HL-60/S4 treated with phorbol 12-myristate 13-acetate at 8.2 ng/mL for 4 days and 3 days (cell line): ENCODE data around the gene HAGH.

Experiments used
- in situ Hi-C: fragments of 300-500 bp; cut with MboI; formaldehyde crosslinking; loops from 2 replicates; pipeline ENCODE4 v1.15.0; 2022; ENCODE audit warnings: low sequenced_read_pairs

HAGH gene

DNA sequence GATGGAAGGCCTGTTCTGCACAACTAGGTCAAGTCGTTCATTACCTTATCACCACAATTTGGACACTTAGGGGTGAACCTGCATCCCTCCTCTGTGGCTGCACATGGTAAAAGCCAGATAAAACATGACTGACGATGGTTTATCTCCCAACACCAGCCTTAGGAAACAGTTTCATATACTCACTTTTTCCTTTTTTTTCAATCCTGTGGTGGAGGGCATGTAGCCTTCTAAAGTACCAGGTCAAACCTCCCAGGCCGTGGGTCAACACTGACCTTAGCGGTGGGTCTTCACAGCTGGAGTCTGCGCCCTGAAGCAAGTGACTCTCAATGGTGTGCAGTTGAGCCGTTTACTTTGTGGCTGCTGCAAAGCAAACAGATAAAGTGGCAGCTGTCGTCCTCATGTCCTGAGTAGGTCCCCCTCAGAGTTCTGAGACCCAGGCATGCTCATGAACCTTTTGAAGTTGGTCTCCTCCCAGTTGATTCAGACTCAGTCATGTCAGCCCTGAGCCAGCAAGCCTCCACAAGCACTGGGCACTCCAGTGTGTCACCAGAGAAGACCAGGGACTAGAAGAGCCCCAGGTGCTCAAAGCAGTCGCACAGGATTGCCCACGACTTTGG lies 6.3 kb upstream of the HAGH start:
- in situ Hi-C loops: no loop called here

DNA sequence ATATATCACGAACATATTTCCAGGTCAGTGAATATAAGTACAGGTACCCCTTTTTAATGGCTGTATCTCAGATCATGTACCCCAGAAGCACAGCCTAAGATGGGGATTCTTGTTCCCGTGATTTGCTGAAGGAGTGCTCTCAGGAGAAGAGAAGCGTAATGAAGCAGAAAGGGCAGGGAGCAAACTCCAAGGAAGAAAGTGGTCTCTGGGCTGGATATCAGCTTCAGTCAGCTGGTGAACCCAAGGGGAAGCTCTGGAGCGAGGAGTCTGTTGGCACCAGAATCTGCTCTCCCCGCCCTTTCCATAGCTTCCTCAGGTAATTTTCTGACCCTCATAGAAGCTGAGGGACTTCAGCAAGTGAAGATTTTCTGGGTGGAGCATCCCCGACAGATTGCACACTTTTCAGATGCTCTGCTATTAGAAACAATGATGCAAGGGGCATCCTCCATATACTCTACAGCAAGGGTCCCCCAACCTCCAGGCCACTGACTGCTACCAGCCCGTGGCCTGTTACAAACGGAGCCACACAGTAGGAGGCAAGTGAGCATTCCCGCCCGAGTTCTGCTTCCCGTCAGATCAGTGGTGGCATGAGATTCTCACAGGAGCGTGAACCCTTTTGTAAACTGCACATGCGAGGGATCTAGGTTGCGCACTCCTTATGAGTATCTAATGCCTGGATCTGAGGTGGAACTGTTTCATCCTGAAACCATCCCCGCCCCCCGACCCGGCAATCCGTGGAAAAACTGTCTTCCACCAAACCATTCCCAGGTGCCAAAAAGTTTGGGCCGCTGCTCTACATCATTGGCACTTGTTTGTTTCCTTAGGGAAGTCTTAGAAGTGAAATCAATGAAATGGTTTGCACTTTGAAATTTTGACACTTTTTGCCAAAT lies 4.8 kb upstream of the HAGH start:
- in situ Hi-C loops: no loop called here

GRCh38 chr16:1830213-1830612 lies 3.6 kb upstream of the HAGH start:
- in situ Hi-C loops: no loop called here

GRCh38 chr16:1828645-1829410 lies 2.2 kb upstream of the HAGH start:
- in situ Hi-C loops: no loop called here

- in situ Hi-C loops: no loop called here
Observed at GRCh38 chr16:1825864-1826690, 548 bp downstream of the HAGH start.

DNA sequence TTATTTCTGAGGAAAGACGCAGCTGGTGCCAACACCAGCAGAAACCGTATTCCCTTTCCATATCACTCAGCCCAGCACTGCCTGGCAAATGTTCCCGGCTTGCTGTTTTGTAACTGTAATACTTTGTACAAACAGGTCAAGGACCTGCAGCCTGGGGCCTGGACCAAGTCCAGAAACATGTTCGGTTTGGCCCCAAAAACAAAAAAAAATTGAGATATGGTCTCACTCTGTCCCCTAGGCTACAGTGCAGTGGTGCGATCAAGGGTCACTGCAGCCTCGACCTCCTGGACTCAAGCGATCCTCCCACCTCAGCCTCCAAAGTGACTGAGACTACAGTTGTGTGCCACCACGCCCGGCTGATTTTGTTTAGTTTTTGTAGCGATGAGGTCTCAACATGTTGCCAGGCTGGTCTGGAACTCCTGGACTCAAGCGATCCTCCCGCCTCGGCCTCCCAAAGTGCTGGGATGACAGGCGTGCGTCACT lies 1.2 kb downstream of the HAGH start:
- in situ Hi-C loops: no loop called here

- in situ Hi-C loops: no loop called here
Observed at GRCh38 chr16:1823821-1824220, 2.8 kb downstream of the HAGH start.

GRCh38 chr16:1822801-1823200 lies 3.8 kb downstream of the HAGH start:
- in situ Hi-C loops: no loop called here

GRCh38 chr16:1821861-1822611 lies 4.6 kb downstream of the HAGH start:
- in situ Hi-C loops: no loop called here

DNA sequence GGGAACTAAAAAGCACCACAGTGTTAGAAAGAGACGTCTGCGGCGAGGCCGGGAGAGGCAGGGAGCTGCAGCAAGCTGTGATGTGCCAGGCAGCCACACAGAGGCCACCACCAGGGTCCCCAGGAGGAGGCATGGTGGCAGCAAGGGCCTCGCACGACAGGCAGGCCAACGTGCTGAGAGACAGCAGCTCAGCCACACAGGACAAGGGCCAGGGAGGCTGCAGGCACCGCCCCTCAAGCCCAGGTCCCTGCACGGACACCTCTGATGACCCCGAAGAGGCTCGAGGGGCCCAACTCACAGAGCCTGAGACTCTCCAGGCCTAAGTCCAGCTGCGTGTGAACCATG lies 5.7 kb downstream of the HAGH start:
- in situ Hi-C loops: no loop called here

DNA sequence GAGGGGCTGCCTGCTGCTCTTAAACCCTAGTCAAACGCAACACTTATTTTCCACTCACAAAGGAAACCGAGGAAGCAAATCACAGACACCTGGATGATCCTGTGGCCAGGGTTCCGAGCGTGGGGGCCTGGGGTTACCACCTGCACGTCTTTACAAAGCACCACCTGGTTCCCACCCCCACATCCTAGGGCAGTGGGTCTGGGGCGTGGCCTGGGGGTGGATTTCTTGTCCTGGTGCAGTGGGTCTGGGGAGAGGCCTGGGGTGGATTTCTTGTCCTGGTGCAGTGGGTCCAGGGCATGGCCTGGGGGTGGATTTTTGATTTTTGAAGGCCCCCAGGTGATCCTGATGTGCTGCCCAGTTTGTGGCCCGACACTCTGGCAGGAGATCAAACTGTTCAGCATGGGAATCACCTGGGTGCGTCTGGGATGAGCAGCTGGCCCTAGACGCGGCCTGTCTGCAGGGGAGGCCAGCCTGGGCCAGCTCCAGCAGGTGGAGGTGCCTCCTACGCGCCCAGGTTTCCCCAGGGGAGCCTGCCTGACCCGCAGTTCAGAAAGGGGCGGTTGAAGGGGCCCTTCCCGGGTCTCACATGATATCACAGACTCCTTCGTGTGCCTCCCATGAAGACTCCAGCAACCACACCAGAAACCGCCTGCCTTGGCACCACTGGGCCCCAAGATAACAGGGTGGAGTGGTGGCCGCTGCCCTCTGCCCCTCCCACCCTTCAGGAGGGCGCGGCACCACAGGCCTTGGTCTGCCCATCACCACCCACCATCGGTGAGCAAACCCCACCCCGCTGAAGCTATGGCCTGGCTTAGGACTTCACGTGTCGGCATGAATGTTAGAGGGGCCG lies 6.3 kb downstream of the HAGH start:
- in situ Hi-C loops: no loop called here

GRCh38 chr16:1819611-1820010 lies 7.0 kb downstream of the HAGH start:
- in situ Hi-C loops: no loop called here

DNA sequence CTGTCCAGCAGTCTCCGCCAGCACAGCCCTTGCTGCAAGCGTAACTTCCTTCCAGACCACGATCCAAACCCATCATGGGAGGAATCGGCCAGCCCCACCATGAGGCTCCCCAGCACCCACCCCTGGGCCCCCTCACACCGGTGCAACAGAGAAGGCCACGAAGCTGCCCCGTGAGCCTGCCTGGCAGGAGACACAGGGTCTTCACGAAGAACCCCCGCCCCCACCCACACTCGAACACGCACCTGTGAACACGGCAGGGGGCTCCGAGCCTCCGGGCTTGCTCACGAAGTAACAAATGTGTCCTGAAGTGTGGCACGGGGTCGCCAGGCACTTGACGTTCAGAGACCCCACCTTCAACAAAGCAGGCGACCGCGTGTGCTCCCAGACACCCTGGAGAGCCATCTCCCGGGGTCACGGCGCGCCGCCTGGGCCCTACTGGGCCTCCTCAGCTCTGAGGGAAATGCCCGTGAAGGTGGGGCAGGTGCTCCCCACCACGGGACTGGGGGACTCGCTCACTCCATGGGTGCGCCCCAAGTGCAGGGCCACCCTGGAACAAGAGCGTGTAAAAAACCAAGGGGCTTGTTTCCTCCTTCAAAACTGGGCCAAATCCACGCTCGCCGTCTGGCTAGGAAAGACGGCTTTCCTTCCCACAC lies 7.6 kb downstream of the HAGH start:
- in situ Hi-C loops: no loop called here

DNA sequence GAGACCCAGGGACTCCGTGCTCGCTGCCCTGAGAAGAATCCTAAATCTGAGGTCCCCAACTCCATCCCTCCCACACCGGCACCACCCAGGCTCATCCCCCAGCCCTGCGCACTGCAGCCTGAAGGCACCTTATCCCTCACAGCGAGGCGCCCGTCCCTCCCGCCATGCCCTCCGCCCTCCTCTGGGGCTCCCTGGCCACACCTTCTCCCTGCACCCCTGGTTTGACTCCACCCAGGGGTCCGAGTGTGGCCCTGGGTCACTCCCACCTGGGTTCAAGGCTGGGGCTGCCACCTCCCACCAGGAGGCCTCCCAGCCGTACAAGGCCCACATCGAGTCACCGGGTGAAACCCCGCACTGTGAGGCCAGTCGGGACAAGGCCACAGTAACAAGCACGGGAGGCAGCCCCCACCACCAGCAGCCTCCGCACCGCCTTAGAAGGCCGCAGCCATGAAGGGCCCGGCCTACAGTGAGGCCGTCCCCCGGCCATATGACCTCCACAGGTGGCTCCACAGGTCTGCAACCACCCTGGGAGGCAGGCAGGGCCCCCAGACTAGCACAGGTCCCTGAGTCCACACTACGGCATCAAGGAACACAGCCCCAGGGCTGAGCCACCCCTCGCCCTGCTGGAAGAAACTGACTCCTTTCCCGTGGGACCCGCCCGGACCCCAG lies 8.3 kb downstream of the HAGH start:
- in situ Hi-C loops: no loop called here

- in situ Hi-C loops: no loop called here
Observed at GRCh38 chr16:1817716-1818115, 8.9 kb downstream of the HAGH start.

GRCh38 chr16:1817276-1817589 lies 9.4 kb downstream of the HAGH start:
- in situ Hi-C loops: no loop called here

- in situ Hi-C loops: no loop called here
Observed at GRCh38 chr16:1816396-1817275, 10.0 kb downstream of the HAGH start.
